ENCODE measurements around the gene USP46.
A peak's percentile ranks its signal among the peaks of the same experiment; 100 is the strongest.

The USP46 gene, protein sequence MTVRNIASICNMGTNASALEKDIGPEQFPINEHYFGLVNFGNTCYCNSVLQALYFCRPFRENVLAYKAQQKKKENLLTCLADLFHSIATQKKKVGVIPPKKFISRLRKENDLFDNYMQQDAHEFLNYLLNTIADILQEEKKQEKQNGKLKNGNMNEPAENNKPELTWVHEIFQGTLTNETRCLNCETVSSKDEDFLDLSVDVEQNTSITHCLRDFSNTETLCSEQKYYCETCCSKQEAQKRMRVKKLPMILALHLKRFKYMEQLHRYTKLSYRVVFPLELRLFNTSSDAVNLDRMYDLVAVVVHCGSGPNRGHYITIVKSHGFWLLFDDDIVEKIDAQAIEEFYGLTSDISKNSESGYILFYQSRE

DNA sequence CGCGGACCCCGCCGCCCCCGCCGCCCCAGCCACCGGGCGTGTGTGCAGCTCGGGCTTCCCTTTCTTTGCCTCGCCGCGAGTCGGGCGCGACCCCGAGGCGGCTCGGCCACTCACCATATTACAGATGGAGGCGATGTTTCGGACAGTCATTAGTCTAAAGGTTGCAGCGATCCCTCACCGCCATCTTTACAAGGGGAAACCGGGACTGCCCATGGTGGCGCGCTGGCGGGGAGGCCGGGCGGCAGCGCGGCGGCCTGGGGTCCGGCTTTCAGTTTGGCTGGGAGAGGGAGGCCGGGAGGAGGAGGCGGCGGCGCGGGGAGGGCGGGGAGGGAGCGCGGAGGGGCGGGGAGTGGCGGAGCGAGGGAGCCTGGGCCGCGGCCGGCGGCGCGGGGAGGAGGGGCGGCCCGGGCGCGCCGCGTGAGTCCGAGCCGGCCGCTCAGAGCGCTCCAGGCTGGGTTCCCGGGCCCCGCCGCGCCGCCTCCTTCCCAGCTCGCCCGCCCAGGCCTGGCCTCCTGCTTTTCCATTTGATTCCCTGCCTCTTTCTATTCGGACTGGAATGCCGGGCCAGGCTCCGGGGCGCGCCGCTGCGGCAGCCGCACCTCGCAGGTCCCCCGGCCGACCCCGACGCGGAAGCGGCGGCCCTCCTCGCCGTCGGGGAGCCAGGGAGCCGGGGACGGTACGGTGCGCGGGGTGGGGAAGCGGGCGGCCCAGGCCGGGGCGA is at the start of gene USP46:
TSS of gene USP46 (minus strand) at position 301 of the 721 bp plus-strand sequence. CDS start at position 150, 151 bp downstream.
- peak; percentile 73 for DNase-seq (ENCODE audit: low spot score)

DNA sequence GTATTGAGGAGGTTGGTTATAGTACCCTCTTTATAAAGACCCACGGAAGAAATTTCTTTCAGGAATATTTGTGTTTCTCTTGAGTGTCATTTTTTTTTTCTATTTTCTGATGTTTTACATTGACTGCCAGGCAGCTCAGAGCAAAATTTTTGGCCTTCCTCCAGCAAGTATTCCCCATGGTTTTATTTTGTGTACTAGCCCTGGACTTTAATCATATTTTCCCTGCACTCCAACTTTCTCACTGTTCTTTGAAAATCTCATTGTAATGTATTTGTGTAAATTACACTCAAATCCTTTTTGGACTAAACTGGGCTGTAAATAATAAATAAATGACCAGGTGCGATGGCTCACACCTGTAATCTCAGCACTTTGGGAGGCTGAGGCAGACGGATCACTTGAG is 45.6 kb upstream of the USP46 start:
- no peak for DNase-seq (ENCODE audit: low spot score)

DNA sequence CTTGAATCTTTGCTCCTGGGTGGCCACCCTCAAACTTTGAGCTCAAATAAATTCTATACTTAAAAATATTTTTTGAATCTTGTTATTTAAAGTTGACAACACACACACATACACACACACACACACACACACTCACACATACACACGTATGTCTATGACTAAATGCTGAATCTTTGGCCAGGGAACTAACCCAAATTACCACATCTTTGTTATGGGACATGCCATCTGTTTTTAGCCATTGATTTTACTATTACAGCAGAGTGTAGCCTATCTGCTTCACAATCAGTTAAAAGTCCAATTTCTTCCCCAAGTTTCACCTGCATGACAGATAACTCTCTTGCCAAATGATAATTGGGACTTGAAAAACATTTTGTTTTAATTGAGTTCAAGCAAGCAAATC is 45.0 kb upstream of the USP46 start:
- DNase-seq (ENCODE audit: low spot score), result no peak

DNA sequence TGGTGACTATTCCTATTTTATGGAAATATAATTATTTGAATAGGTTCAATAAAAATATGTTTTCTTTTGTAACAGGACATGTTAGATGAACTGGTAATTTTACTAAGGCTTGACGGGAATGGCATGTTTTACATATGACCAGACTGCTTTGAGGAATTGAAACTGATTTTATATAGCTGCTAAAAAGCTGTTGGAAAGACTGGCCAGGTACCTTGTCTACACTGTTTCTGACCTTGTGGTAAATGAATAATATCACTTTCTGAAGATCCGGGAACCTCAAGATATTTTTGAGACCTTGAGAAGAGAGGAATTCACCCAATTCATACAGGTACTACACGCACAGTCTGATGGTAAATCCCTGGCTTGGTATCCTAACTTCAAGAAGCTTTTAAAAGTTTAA is 42.1 kb upstream of the USP46 start:
- no peak for DNase-seq (ENCODE audit: low spot score)

DNA sequence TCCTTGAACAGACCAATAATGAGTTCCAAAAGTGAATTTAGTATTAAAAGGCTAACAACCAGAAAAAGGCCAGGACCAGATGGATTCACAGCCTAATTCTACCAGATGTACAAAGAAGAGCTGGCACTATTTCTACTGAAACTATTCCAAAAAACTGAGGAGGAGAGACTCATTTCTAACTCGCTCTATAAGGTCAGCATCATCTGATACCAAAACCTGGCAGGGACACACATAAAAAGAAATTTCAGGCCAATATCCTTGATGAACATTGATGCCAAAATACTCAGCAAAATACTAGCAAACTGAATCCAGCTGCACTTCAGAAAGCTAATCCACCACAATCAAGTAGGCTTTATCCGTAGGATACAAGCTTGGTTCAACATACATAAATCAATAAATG is 35.8 kb upstream of the USP46 start:
- no peak for DNase-seq (ENCODE audit: low spot score)

DNA sequence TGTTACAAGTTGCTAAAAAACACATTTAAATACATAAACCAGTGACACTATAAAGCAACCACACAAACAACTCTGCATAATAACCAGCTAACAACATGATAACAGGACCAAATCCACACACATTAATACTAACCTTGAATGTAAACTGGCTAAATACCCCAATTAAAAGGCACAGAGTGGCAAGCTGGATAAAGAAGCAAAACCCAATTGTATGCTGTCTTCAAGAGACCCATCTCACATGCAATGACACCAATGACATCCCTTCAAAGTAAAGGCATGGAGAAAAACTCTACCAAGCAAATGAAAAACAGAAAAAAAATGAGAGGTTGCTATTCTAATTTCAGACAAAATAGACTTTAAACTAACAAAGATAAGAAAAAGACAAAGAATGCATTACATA is 34.4 kb upstream of the USP46 start:
- no peak for DNase-seq (ENCODE audit: low spot score)

DNA sequence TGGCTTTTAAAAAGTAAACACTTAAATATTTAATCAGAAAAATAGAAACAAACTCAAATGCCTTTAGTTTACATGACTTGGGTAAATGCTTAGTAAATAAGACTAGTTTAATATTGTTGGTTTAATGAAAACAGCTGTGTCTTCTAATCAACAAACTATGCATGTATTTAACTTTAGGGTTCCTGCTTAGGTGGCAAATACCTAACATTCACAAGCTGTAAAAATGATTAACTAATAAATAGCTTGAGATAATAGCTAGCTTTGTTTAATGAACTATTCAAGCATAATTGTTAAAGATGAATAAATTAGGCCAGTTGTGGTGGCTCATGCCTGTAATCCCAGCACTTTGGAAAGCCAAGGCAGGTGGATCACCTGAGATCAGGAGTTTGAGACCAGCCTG is 30.0 kb upstream of the USP46 start:
- DNase-seq (ENCODE audit: low spot score), result no peak

DNA sequence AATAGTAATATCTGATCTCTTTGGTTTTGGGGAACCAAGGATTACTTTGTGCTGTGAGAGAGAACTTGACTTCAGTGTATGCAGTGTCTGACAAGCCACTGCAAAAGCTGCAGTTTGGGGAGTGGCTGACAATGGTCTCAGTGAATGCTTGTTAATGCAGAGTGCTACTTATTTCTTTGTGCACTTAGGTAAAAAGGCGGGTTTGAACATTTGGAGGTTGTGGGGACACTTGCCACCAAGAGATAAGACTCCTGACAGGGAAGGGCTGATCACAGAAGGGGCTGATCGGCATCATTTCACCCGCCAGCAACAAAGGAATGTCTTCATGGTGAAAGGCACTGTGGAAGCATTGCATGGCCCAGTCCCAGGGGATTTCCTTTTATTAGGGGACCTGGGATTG is 28.6 kb upstream of the USP46 start:
- no peak for DNase-seq (ENCODE audit: low spot score)

DNA sequence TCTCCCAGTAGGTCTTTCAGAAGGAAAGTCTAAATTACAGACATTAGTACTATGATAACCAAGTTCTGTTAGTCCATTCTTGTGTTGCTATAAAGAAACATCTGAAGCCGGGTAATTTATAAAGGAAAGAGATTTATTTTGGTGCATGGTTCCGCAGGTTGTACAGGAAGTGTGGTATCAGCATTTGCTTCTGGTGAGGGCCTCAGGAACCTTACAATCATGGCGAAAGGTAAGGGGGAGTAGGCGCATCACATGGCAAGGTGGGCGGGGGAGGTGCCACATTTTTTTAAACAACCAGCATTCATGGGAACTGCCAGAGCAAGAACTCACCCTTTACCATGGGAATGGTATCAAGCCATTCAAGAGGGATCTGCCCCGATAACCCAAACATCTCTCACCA is 26.2 kb upstream of the USP46 start:
- DNase-seq (ENCODE audit: low spot score), result no peak

DNA sequence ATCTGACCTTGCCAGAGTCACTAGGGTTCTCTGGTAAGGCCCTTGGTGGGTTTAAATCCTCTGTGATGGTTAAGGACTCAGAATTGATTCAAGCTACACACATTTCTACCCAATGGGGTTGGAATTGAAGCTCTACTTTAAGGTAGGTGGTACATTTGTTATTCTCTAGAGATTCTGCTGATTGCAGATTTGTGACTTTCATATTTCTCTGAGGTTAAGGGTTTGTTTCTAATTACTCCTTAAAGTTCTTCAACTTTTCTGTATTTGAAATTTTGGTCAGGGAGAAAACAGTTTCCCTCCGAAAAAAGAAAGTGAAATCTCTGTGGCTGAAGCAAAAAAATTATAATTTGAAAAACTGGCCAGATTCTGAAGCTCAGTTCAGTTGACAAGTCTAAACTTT is 25.8 kb upstream of the USP46 start:
- DNase-seq (ENCODE audit: low spot score), result no peak

DNA sequence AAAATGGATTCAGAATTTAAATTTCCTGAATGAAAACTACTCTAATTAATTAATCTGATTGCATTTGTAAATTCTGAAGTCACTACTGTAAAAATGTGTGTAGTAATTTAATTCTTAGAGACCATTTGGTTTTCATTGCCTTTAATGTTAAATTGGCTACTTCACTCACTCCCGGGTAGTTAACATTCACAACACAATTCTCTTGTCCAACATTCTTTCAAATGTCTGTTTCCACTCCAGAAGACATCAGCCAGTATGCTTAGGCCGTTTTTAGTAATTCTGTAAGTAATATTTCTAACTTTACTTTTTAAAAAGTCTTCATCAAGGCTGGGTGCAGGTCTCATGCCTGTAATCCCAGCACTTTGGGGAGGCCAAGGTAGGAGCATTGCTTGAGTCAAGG is 21.3 kb upstream of the USP46 start:
- no peak for DNase-seq (ENCODE audit: low spot score)

DNA sequence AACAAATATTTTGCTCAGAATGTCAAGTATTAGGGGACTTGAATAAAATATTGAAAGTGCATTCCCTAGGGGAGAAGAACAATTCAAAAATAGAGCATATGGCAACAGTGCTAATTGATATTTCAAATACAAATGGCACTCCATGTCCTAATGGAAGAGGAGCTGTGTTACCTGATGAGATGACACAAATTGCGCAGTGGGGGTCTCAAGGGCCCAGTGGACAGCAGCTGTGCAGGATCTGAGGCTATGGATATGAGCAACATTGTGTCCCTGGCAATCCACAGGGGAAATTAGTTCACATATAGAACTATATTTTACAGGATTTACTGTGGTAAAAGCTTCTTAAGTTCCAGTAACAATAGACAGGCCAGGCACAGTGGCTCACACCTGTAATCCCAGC is 17.4 kb upstream of the USP46 start:
- DNase-seq (ENCODE audit: low spot score), result no peak

DNA sequence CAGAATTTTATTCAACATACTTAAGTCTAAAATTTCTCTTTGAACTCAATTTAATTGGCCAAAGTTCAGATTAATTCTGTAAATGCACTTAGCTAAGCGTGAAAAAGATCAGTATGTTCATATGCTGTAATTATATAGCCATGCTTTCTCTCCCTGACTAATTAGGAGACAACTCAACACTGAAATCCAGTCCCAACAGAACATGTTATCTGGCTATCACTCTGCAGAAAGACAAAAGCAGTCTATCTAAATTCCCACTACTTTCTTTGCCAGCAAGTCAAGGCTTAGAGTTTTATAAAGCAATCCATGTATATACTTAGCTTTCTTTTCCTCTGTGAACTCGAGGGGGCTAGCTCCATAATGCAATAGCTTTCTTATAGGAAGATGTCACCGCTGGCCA is 16.0 kb upstream of the USP46 start:
- DNase-seq (ENCODE audit: low spot score), result no peak

DNA sequence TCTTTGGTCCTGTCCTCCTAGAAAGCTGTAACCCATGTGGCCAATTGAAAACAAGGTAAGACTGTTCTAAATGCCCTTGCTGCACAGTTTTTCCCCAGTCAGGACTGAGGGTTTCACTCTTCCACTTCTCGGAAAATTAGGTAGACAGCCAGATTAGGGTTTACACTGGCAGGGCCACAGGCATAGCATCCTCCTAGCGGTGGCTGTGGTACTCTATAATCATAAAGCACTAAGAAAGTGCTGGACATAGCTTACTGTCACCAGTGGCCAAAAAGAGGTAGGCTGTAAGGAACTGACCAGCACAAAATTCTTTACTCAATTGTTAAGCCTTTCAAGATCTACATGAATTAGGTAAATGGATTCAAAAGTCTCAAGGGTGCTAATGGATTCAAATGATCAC is 11.6 kb upstream of the USP46 start:
- no peak for DNase-seq (ENCODE audit: low spot score)

DNA sequence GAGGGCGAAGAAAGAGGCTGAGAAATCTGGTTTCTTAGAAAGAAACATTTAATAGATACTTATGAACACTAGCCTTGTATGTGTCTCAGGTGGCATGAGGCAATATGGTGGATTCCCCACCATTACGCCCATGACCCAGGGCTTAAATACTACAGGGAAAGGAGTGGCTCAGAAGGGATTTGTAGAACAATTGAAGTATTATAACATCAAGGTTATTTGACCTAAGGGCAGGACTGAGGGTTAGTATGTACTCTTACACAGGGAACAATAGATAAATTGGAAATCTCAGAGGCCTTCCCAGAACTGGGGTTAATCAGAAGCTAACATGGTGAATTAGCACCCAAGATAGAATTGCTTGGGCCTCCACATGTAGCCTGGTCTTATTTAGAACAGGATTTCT is 11.0 kb upstream of the USP46 start:
- DNase-seq (ENCODE audit: low spot score), result no peak

DNA sequence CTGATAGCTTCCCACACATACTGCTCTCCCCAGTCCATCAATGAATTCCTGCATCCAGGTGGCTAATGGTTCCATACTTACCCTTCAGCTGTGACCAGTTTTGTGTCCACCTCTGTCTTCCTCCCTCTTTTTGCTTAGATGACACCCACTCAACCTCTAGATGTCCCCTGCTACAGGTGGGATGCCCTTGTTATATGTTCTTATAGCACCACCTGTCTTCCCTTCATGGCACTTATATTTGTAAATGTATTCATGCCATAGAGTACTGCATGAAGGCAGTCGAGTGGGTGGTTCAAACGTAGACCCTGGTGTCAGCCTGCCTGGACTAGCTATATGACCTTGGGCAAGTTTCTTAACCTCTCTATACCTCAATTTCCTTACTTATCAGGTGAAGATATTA is 6.5 kb upstream of the USP46 start:
- no peak for DNase-seq (ENCODE audit: low spot score)

DNA sequence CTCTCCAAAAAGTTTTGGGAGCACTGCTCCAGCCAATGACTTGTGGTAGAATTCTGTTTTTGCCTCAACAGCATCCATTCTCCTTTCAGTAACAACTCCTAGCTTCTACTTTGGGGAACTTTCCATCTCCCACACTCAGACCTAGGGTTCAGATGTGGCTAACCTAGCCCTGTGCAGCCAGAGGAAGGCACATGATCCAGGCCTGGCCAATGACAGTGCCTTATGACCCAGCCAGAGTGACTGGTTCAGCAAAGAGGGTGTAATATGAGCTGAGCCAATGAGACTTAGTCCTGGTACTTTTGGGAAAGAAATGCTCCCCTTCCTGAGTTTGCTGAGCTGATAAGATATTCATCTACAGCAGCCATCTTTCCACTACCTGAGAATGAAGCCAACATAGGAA is 5.4 kb upstream of the USP46 start:
- no peak for DNase-seq (ENCODE audit: low spot score)

DNA sequence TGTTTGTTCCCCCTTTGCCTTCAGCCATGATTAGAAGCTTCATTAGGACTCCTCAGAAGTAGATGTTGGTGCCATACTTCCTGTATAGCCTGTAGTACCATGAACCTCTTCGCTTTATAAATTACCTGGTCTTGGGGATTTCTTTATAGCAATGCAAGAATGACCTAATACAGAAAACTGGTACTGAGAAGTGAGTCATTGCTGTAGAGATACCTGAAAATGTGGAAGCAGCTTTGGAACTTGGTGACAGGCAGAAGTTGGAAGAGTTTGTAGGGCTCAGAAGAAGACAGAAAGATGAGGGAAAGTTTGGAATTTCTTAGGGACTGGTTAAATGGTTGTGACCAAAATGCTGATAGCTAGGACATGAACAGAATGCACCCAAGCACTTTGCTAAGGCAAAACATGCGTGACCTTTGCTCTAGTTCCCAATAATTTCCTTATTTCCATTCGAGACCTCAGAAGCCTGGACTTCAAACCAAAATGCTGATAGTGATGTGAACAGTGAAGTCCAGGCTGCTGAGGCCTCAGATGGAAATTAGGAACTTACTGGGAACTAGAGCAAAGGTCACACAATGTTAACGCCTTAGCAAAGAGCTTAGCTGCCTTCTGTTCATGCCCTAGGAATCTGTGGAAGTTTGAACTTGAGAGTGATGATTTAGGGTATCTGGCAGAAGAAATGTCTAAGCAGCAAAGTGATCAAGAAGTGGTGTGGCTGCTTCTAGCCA is 3.0 kb upstream of the USP46 start:
- DNase-seq (ENCODE audit: low spot score), result no peak

DNA sequence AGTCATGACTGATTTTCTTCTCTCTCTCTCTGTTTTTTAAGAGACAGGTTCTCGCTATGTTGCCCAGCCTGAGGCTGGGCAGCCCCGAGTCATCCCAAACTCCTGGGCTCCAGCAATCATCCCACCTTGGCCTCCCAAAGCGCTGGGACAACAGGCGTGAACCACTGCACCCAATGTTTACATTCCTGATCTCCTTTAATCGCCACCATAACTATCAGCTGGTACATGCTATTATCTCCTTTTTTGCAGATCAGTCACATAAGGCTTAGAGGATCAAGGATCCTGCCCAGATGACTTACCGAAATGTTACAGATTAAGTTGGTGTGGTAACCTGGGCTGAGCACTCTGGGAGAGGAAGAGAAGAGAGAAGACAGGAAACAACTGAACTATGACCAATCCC is 1.5 kb upstream of the USP46 start:
- DNase-seq (ENCODE audit: low spot score), result no peak

DNA sequence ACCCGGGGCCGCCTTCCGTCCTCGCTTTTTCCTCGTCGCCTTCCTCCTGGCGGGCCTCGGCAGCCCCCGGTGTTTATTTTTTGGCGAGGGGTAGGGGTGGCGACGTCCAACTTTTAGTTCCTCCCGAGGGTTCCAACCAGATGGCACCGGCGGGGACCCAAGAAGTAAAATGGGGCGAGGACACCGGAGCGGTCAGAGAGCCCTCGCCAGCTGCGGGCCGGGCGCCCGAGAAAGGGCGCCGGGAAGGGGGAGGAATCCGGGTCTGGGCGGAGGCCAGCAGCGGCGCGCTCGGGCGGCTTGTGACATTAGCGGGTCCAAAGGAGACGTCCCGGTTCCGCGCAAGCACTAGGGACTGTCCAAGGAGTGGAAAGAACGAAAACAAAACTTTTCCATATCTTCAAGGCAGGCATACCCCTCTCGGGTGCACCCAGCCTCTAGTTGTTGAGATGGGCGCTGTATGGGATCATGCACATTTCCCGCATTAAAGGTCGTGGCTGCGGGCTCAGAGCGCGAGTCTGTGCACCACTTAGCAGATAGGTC is 691 bp upstream of the USP46 start:
- no peak for DNase-seq (ENCODE audit: low spot score)

DNA sequence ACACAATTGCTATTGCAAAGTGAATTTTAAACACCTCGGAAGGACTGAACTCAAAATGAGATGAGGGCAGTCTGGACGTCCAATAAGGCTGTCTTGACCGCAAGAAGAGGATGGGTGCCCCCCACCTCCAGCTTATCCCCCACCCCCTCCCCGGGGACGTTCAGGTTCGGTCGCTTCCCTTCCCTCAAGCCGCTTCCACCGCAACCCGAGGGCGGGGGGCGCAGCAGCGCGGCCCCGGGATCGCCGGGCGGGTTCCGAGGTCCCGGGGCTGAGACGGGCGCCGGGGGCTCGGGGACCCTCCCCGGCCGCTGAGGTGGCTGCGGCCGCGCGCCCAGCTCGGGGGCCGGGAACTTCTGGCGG is 480 bp downstream of the USP46 start:
- DNase-seq (ENCODE audit: low spot score), result no peak

DNA sequence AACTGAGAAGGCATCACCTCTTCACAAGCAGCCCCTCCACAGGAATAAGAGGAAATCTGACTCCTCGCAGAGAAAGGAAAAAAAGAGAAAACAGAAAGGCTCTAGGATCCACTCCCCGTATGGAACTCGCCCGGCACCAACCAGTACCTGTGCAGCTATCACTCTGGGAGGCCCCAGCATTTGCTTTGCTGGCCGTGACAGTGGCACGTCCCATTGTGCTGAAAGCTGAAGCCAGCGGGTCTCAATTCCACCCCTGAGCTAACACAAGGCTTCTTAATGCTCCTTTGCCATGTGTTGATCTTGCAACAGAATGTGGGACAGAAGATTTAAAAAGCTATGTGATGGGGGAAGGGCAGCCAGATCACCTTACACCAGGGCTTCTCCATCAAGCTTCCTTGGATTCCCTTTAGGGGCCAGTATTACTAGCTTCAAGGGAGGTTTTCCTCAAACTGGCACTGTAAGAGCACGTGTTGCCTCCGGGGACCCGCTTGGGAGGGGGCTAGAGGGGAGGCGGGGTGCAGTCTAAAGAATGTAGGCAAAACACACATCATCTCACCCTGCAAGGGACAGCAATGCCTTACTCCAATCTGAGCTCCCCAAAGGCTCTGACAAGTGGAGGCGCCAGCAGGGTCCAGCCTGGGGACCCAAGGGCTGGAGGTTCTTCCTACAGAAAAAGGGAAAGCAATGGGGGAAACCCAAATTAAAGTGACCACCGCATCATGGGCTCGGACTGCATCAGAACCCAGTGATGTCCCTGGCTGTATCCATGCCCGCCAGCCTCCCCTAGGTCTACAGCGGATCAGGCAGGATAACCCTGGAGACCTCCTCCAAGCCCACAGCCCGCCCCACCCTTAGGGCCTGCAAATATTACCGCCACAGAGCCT is 1.2 kb downstream of the USP46 start:
- DNase-seq (ENCODE audit: low spot score), result no peak

All from COLO829 (cell line).